OCI-LY1 (cell line): ENCODE measurements around the gene NEDD4L.

ENCODE experiments used
- CTCF ChIP-seq: fragments of 200-600 bp; sonication (generic), shearing (Covaris generic); IDR thresholded peaks from 2 replicates; pipeline ENCODE4 v1.5.1; 2017; ENCODE audit warnings: mild to moderate bottlenecking, antibody characterized with exemption, low read length, moderate library complexity, mixed read lengths
- EZH2 ChIP-seq: fragments of 200-600 bp; sonication (generic), shearing (Covaris generic); IDR thresholded peaks from 2 replicates; pipeline ENCODE4 v1.8.0; 2017; ENCODE audit warnings: borderline replicate concordance, mixed run types, mild to moderate bottlenecking, antibody characterized with exemption, low read length, moderate library complexity, mixed read lengths

GRCh38 chr18:58402951-58403702 lies 359.1 kb downstream of the NEDD4L start:
- TF ChIP-seq CTCF (no peak), EZH2 (no peak)
